Activated B cell treated with CpG ODN at 0.5 μM for 24 hours (primary cell): ENCODE results near the gene EXOC1. TPM values are rescaled to one million over a fixed set of nuclear protein-coding genes. Genes with fewer than 3 reads are reported as not detected.

ENCODE experiments used
- ATAC-seq: fragments of 200-7000 bp; cut with Tn5 transposase; one replicate; pipeline ENCODE4 v1.10.0; 2021; ENCODE audit warnings: low read depth, mild to moderate bottlenecking, moderate library complexity
- CTCF ChIA-PET: fragments of 350-600 bp; sonication (Branson Sonifier 250); formaldehyde crosslinking; loops from one replicate; lab custom pipeline; 2021; ENCODE audit warnings: antibody characterized with exemption; lab: Charles Lee
- POLR2A ChIA-PET: fragments of 350-600 bp; sonication (Branson Sonifier 250); formaldehyde crosslinking; loops from one replicate; lab custom pipeline; 2021; ENCODE audit warnings: antibody characterized with exemption; lab: Charles Lee
- DNase-seq: peaks from one replicate; pipeline ENCODE4 v3.0.0; 2022
- H3K27ac Mint-ChIP-seq: one replicate; pipeline ENCODE4 v1.8.0; 2020; ENCODE audit warnings: mixed read lengths
- H3K27me3 Mint-ChIP-seq: one replicate; pipeline ENCODE4 v1.8.0; 2021; ENCODE audit warnings: mixed read lengths
- H3K36me3 Mint-ChIP-seq: one replicate; pipeline ENCODE4 v1.8.0; 2021; ENCODE audit warnings: low read depth, mixed read lengths
- H3K4me1 Mint-ChIP-seq: one replicate; pipeline ENCODE4 v1.8.0; 2021; ENCODE audit warnings: mixed read lengths
- H3K4me3 Mint-ChIP-seq: one replicate; pipeline ENCODE4 v1.8.0; 2020; ENCODE audit warnings: mild to moderate bottlenecking, mixed read lengths
- H3K9me3 Mint-ChIP-seq: one replicate; pipeline ENCODE4 v1.8.0; 2020; ENCODE audit warnings: mixed read lengths
- CTCF ChIP-seq: fragments of 200-600 bp; IDR thresholded peaks from one replicate; pipeline ENCODE4 v1.8.0; 2022; ENCODE audit warnings: antibody characterized with exemption, mild to moderate bottlenecking
- intact Hi-C: fragments of 100-400 bp; cut with micrococcal nuclease; formaldehyde crosslinking; loops from one replicate; pipeline ENCODE4 v1.15.1; 2024
- total RNA-seq: library from RNA; stranded (reverse); gene quantifications from 2 replicates; pipeline ENCODE4 v1.2.3, GENCODE V29; 2022

The EXOC1 gene
- total RNA-seq, 1 donor from 2014 or later = 34.8 TPM

- POLR2A ChIA-PET = interaction anchor here (1.6 kb wide), 1 partner anchor 46 kb away, joined by 5 read pairs; no protein-coding TSS in a partner anchor
- no peak overlapping the region for H3K27ac Mint-ChIP-seq
- DNase-seq = no peak
- peaks cover 51% of the 10 kb centered on the region for H3K36me3 Mint-ChIP-seq
- no peak for ATAC-seq
- no peaks in the 10 kb centered on the region for H3K9me3 Mint-ChIP-seq
- H3K4me3 Mint-ChIP-seq = no peak overlapping the region
- H3K27me3 Mint-ChIP-seq = no peaks in the 10 kb centered on the region
- TF ChIP-seq CTCF = no peak
- peaks cover 7% of the 10 kb centered on the region for H3K4me1 Mint-ChIP-seq
- CTCF ChIA-PET = no interaction called here
- intact Hi-C loops = no loop called here
Measured at GRCh38 chr4:55902677-55903076, 49.2 kb downstream of the EXOC1 start.

- ChIA-PET CTCF (no interaction called here), POLR2A (interaction anchor here (0.6 to 1.6 kb wide), 2 partner anchors 45 to 61 kb away, joined by 3 to 5 read pairs; no protein-coding TSS in a partner anchor)
- Mint-ChIP-seq H3K9me3 (no peaks in the 10 kb centered on the region), H3K27me3 (no peaks in the 10 kb centered on the region), H3K4me3 (no peak overlapping the region), H3K4me1 (peaks cover 7% of the 10 kb centered on the region), H3K27ac (no peak overlapping the region), H3K36me3 (peaks cover 49% of the 10 kb centered on the region)
- DNase-seq (no peak), ATAC-seq (no peak)
- intact Hi-C loops = no loop called here
- TF ChIP-seq CTCF = no peak
Measured at GRCh38 chr4:55903577-55903976, 50.1 kb downstream of the EXOC1 start.

GRCh38 chr4:55904576-55904975 is 51.1 kb downstream of the EXOC1 start:
- DNase-seq (no peak), ATAC-seq (no peak)
- ChIA-PET POLR2A (no interaction called here), CTCF (no interaction called here)
- intact Hi-C loops = no loop called here
- H3K4me3 Mint-ChIP-seq = no peak overlapping the region
- no peaks in the 10 kb centered on the region for H3K27me3 Mint-ChIP-seq
- no peak for TF ChIP-seq CTCF
- peaks cover 48% of the 10 kb centered on the region for H3K36me3 Mint-ChIP-seq
- H3K4me1 Mint-ChIP-seq = peaks cover 7% of the 10 kb centered on the region
- no peak overlapping the region for H3K27ac Mint-ChIP-seq
- no peaks in the 10 kb centered on the region for H3K9me3 Mint-ChIP-seq

- H3K4me1 Mint-ChIP-seq = peaks cover 7% of the 10 kb centered on the region
- intact Hi-C loops = loop anchor here (2.0 kb wide), 1 partner anchor 42 kb away; the partner anchor contains the start of gene CEP135
- H3K27me3 Mint-ChIP-seq = no peaks in the 10 kb centered on the region
- no peak overlapping the region for H3K27ac Mint-ChIP-seq
- no peak for TF ChIP-seq CTCF
- ChIA-PET POLR2A (no interaction called here), CTCF (no interaction called here)
- no peak overlapping the region for H3K4me3 Mint-ChIP-seq
- H3K36me3 Mint-ChIP-seq = peaks cover 35% of the 10 kb centered on the region
- ATAC-seq = no peak
- H3K9me3 Mint-ChIP-seq = no peaks in the 10 kb centered on the region
- DNase-seq = no peak
Measured at GRCh38 chr4:55906323-55906722, 52.9 kb downstream of the EXOC1 start.

- DNase-seq (no peak), ATAC-seq (no peak)
- ChIA-PET CTCF (no interaction called here), POLR2A (no interaction called here)
- no peak for TF ChIP-seq CTCF
- no peaks in the 10 kb centered on the region for H3K9me3 Mint-ChIP-seq
- H3K36me3 Mint-ChIP-seq = peaks cover 35% of the 10 kb centered on the region
- intact Hi-C loops = loop anchor here (2.0 kb wide), 1 partner anchor 42 kb away; the partner anchor contains the start of gene CEP135
- H3K27me3 Mint-ChIP-seq = no peaks in the 10 kb centered on the region
- H3K4me1 Mint-ChIP-seq = peaks cover 7% of the 10 kb centered on the region
- H3K27ac Mint-ChIP-seq = no peak overlapping the region
- no peak overlapping the region for H3K4me3 Mint-ChIP-seq
Measured at GRCh38 chr4:55906989-55907388, 53.5 kb downstream of the EXOC1 start.
